ENCODE data around the gene NAALADL2.
"Not testable (repeated sequence)": the region's sequence is repeated elsewhere in the genome, so short reads cannot be mapped to it uniquely, and the experiment has no call there.

Gene NAALADL2

GRCh38 chr3:175271465-175271864, 412.3 kb downstream of the NAALADL2 start:
- DNase-seq: not testable (repeated sequence)

GRCh38 chr3:175272392-175272791, 413.3 kb downstream of the NAALADL2 start:
- no peak for DNase-seq

- no peak for DNase-seq
Measured at GRCh38 chr3:175273573-175273972, 414.4 kb downstream of the NAALADL2 start.

DNA sequence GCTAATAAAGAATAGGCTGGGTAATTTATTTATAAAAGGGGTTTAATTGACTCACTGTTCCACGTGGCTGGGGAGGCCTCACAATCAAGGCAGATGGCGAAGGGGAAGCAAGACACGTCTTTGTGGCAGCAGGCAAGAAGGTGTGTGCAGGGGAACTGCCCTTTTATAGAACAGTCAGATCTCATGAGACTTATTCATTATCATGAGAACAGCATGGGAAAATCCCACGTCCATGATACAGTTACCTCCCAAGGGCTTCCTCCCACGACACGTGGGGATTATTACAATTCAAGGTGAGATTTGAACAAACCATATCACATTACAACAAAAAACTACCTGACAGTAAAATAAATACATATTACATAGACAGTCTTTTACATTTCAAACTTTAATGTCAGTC, 414.9 kb downstream of the NAALADL2 start:
- no peak for DNase-seq

- DNase-seq: no peak
Measured at GRCh38 chr3:175274474-175275218, 415.5 kb downstream of the NAALADL2 start.

DNA sequence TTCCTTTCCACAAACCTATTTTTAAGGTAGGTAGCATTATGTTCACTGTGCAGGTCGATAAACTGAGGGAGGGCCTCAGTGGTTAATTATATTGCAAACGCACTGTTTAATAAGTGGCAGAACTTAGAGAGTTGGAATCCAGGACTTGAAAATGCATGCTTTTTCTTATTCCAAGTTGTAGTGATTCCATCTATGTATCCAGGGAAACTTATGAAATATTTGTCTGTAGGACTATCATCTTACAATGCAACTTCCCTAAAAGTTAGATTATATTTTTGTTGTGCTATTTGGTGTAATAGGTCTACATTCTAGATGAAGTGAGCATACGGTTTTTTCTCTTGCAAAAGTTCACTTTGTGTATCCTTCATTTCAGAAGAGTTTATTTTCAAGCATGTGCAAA, 419.5 kb downstream of the NAALADL2 start:
- no peak for DNase-seq

DNA sequence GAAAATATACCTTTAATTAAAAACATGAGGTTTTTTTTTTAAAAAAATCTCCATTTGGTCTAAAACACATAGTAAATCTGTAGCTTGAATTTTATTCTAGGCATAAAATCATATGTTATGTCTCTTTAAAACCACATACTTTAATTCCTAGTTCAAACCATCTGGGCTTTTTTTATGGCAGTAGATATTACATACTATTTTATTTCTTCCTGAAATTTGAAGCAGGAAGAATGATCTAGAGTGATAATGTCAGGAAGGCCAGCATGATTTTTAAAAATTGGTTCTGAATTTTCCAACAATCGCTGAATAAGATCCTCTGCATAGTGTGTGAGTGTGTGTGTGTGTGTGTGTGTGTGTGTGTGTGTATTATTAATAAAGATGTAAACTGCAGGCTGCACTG, 420.3 kb downstream of the NAALADL2 start:
- no peak for DNase-seq

DNA sequence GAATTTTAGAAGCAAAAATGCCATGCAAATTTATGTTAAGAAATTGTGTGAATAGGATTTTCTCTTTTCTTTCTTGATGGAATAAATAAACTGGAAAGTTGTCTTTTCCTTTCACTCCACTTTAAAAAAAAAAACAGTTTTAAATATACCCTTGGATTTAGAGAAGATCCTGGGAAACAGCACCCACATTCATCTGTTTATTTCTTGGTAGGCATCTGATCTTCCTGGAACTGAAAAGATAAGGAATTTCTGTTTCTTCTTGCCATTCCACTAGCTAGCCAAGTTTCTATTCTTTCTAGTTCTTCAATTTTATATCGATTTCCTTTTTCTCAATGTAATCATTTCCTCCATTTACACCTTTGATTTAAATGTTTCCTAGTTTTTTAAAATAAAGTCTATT, 420.8 kb downstream of the NAALADL2 start:
- DNase-seq: no peak

GRCh38 chr3:175287361-175287963, 428.3 kb downstream of the NAALADL2 start:
- no peak for DNase-seq

- no peak for DNase-seq
Measured at GRCh38 chr3:175288621-175289020, 429.5 kb downstream of the NAALADL2 start.

DNA sequence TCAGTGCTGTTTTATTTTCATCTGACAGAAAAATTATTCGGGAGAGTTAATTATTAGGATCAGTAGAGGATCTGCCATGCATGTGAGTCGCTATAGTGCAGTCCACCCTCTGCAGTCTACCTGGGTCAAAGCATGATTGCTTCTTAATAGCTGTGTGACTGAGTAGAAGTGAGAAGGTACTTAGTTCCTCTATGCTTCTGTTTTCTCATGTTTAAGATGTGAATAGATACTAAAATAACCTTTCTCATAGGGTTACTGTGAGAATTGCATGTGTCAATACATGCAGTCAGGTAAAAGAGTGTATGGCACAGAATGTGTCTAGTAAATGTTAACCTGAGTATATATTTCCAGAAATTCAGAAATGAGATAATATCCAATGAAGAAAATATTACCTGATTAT, 435.7 kb downstream of the NAALADL2 start:
- DNase-seq: no peak

GRCh38 chr3:175295248-175296130, 436.4 kb downstream of the NAALADL2 start:
- DNase-seq: no peak

DNA sequence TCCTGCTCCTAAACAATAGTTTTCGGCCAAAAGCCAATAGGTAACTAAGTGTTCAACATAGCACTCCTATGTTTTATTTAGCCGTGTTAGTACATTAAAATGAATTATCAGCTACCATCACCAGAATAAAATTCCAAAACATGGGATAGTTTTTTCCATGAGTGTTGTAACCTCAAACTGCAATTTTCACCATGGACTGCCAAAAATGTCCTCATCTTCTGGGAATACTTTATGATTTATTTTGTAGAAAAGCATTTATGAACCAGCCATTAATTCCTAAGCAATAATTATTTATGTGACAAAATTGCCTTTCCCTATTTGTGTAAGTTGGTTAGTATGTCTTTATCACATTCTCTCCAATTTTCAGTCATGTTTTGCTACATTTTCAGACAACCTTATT, 438.1 kb downstream of the NAALADL2 start:
- DNase-seq: no peak

DNA sequence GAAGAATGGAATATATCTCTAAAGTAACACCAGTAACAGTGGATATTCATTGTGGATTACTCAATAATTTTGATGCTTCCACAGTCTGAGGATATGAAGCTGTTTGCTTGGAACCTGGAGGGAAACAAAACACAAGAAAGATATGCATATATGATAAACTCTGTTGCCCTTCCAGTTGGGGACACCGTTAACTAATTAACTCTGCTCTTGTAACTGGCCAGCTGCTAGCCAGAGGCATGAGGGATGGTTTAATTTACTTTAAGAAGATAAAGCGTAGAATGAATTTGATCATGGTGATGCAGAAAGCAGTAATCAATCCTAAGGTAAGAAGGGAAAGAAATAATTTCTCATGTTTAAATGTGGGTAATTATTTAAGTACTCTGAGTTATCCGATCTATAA, 442.6 kb downstream of the NAALADL2 start:
- DNase-seq: no peak

GRCh38 chr3:175304404-175304803, 445.3 kb downstream of the NAALADL2 start:
- DNase-seq: no peak

DNA sequence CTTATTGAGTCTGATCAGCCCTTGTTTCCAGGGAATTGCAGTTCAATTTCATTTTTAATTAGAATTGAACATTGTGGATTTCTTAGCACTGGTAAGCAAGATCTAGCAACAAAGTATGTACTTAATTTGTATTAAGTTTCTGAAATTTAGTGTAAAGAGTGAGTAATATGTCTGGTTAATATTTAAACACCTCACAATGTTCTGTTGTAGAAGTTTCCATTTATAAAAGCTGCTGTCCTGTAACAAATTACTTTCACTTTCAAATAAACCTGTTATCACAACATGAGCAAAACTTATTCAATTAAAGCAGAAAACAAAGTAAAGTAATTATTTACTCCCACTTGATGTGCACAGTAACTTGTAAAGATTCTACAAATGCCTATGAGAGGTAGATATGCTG, 448.5 kb downstream of the NAALADL2 start:
- DNase-seq: no peak

GRCh38 chr3:175308097-175308496, 449.0 kb downstream of the NAALADL2 start:
- DNase-seq: no peak

DNA sequence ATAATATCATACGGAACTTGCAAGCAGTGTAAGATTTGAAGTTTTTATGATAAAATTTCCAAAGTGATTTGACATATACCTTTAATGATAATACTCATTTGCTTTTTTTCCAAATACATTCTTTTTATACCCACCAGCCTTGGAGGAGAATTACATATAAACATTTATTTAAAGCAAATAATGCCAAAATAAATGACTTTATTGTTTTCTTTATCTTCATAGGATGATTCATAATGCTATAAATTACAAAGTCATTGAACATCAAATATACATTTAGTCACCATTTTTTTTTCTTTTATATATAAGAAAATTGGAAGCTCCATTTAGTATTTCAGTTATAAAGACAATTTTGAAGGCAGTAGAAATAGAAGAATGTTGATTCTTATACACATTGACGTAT, 450.9 kb downstream of the NAALADL2 start:
- DNase-seq: no peak

- no peak for DNase-seq
Measured at GRCh38 chr3:175311404-175311803, 452.3 kb downstream of the NAALADL2 start.

GRCh38 chr3:175311946-175312345, 452.8 kb downstream of the NAALADL2 start:
- no peak for DNase-seq

- no peak for DNase-seq
Measured at GRCh38 chr3:175312791-175313190, 453.7 kb downstream of the NAALADL2 start.

DNA sequence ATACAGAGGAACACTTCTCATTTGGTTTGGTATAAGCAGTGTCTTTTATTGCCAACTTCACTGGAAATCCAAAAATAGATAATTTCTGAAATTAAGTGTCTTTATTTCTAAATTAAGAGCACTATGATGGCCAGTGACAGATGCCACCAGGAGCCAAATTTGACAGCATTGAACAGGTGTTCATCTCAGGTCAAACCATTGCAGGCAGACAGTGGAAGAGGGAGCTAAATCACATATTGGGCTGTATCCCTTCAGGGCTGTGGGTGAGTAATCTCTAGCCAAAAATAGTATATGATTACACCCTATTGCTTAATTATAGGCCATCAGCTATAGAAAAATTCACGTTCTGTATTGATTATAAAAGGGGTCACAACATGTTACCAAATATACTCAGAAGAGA, 457.7 kb downstream of the NAALADL2 start:
- no peak for DNase-seq

DNA sequence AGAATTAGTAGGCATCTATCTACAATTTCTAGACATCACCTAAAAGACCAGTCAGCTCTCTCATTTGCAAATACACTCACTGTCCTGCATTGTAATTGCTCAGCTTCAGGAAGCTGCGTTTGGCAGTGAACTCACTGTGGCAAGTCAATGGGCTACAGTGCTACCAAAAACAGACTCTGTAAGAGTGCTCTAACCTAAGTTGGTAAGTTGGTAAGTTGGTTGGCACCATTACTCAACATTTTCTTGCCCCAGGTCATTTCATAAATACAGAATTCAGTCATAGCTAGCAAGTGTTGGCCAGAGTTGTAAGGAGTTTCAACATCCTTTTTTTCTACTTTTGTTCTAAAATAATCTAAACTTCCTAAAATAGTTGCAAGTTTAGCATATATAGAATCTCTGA, 466.3 kb downstream of the NAALADL2 start:
- DNase-seq: no peak

GRCh38 chr3:175326041-175326440, 466.9 kb downstream of the NAALADL2 start:
- no peak for DNase-seq

Measured in SIG-M5 (cell line).